ENCODE measurements around the gene SEPSECS.

SEPSECS gene

DNA sequence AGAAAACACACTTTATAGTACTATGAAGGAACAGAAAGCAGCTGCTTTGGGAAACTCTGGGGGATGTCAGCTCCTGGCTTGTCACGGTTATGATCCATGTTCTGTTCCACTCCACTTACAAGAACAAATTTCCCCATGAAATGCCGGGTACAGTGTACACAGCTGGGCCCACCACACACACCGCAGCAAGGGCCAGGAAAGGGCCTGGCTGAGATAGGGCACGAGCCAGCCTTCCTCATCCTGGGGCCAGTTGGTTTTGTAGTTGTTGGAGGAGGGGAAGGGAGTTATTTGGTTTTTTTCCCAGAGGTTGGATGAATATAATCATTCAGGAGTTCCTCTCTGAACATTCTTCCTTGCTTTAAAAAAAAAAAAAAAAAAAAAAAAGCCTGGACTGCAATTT is 56.8 kb downstream of the SEPSECS start:
- TF ChIP-seq, protein P1, sequence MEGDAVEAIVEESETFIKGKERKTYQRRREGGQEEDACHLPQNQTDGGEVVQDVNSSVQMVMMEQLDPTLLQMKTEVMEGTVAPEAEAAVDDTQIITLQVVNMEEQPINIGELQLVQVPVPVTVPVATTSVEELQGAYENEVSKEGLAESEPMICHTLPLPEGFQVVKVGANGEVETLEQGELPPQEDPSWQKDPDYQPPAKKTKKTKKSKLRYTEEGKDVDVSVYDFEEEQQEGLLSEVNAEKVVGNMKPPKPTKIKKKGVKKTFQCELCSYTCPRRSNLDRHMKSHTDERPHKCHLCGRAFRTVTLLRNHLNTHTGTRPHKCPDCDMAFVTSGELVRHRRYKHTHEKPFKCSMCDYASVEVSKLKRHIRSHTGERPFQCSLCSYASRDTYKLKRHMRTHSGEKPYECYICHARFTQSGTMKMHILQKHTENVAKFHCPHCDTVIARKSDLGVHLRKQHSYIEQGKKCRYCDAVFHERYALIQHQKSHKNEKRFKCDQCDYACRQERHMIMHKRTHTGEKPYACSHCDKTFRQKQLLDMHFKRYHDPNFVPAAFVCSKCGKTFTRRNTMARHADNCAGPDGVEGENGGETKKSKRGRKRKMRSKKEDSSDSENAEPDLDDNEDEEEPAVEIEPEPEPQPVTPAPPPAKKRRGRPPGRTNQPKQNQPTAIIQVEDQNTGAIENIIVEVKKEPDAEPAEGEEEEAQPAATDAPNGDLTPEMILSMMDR (IDR thresholded peaks at IDR 0.05; ENCODE audit: insufficient read depth, missing control alignments): no peak
- no peak for FAIRE-seq
- DNase-seq (ENCODE audit: insufficient read length, low spot score): no peak

DNA sequence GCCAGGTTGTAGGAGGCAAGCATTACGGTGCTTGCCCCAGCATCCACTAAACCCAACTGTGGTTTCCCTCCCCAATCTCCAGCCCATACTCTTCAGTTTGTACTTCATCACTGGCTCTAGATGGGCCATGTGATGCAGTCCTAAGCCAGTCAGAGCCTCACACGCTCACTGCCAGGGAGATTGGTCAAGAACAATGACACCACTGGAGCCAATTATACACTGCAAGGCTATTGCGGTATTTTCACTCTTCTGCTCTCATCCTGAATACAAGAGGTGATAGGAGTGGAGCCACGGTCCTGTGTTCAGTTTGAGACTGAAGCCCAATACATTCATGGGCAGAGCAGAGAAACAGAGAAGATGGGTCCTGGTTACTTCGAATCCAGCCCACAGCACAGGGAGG is 58.4 kb downstream of the SEPSECS start:
- no peak for FAIRE-seq
- DNase-seq (ENCODE audit: insufficient read length, low spot score): no peak
- TF ChIP-seq, protein P1 (IDR thresholded peaks at IDR 0.05; ENCODE audit: insufficient read depth, missing control alignments): no peak

DNA sequence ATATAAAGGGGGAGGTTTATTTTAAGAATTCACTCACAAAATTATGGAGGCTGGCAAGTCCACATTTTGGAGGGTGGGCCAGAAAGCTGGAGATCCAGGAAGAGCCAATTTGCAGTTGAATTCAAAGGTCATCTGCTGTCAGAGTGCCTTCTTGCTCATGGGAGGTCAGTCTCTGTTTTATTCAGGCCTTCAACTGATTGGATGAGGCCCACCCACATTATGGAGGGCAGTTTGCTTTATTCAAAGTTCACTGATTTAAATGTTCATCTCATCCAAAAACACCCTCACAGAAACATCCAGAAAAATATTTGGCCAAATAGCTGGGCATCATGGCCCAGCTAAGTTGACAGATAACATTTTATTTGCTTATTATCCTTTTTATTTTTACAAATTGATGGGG is 59.5 kb downstream of the SEPSECS start:
- TF ChIP-seq, protein P1 (IDR thresholded peaks at IDR 0.05; ENCODE audit: insufficient read depth, missing control alignments): no peak
- DNase-seq (ENCODE audit: insufficient read length, low spot score) (no peak), FAIRE-seq (no peak)

DNA sequence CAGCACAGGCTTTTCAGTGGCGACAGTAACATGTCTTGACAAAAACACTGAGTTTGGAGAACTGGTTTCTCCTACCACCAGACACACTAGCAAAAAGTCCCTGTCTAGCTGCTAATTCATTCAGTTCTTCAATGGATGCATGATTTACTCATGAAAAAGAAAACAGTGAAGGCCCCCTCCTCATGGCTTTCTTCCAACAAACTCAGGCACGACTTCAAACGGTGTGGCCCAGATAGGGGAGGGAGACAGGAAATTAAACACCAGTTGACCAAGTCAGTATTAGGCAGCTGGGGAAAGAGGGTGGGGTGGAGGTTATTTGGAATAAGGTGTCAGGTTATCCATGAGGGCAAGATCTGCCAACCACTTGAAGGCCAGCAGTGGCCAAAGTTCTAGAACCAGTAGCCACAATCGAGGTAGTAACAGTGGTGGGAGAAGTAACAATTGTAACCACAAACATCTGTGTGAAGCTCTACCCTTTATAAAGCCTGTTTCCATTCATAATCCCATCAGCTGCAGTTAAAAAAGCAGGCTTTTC is 60.2 kb downstream of the SEPSECS start:
- FAIRE-seq: no peak

DNA sequence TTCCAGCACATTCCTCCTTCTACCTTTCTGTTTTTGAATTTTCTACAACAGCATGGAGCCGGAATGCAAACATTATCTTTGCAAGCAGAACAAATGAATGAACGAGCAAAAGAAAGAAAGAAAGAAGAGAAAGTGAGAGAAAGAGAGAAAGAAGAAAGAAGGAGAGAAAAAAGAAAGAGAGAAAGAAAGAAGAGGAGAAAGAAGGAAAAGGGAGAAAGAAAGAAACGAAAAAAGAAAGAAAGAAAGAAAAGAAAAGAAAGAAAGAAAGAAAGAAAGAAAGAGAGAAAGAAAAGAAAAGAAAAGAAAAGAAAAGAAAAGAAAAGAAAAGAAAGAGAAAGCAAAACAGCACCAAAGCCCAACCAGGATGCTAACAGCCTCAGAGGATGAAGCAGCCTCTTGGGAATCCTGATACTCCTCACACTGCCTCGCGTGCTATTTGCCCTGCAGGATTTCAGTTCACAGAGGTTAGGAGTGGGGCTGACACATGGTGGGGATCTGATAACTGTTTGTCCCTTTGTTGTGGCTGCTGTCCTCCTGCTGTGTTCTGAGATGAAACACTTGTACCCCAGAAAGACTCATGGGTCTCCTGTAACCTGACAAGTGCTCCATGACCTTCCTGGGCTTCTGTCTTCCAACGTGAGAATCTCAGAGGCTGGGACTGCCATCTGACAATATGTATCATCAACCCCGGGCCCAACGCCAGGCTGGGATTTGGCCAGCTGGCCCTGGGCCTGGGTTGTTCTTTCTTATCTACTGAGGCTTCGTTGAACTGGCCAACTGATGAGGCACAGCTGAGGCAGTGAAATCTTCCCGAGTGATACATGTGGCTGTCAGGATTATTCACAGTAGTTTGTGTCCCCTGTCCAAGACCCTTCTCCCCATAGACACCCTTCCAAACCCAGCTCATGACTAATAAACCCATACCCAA is 61.0 kb downstream of the SEPSECS start:
- FAIRE-seq (no peak), DNase-seq (ENCODE audit: insufficient read length, low spot score) (no peak)
- TF ChIP-seq, protein P1 (IDR thresholded peaks at IDR 0.05; ENCODE audit: insufficient read depth, missing control alignments): no peak

More for the DNA sequence above, 60.2 kb downstream of the SEPSECS start:
- no peak for DNase-seq (ENCODE audit: insufficient read length, low spot score)
- TF ChIP-seq, protein P1 (IDR thresholded peaks at IDR 0.05; ENCODE audit: insufficient read depth, missing control alignments): no peak

DNA sequence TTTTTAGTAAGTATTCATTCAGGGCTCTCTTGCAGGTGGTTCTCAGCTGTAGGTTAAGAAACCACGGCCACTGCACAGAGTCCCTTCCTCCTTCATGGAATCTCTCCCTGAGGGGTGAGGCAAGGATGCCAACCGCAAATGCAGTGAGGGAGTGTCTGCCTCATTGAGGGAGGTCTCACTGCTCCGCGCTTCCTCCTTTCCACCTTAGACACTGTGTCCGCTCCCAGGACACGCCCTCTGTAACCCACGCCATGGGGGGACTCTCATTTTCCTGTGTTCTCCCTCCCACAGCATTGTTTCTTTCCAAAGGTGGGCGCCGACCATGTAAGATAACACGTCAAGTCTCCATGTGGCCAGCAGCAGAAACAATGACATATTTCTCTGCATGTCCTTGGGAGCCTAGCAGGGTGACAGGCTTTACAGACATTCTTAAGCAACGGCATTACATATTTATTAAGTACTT is 63.2 kb downstream of the SEPSECS start:
- FAIRE-seq (no peak), DNase-seq (ENCODE audit: insufficient read length, low spot score) (no peak)
- TF ChIP-seq, protein P1 (IDR thresholded peaks at IDR 0.05; ENCODE audit: insufficient read depth, missing control alignments): no peak

Data from D721Med (cell line).